Heart left ventricle (tissue), 16 donors: ENCODE measurements around the gene ZNF853. TPM values are rescaled to one million over a fixed set of nuclear protein-coding genes. Genes with fewer than 3 reads are reported as not detected.

Experiments
- ATAC-seq, 4 donors: fragments of 200-7000 bp; cut with Tn5 transposase; one replicate each; pipeline ENCODE4 v1.9.1; 2020 to 2022; ENCODE audit warnings: moderate library complexity in 4 of 4, mild to moderate bottlenecking in 3 of 4, moderate number of reproducible peaks in 1 of 4
- DNase-seq, 5 donors: peaks; one replicate each; pipeline ENCODE4 v3.0.0-alpha.2; 2020
- H3K27ac ChIP-seq, 12 donors: fragments of 200-600 bp; sonication (generic) in 4 of 12; one replicate each; pipeline versions ENCODE4 v1.5.0 to v1.8.0; 2016 to 2022; ENCODE audit warnings: mild to moderate bottlenecking in 2 of 12
- H3K27me3 ChIP-seq, 9 donors: fragments of 200-600 bp; sonication (generic) in 2 of 9; one replicate each; pipeline versions ENCODE4 v1.5.1 to v1.8.0; 2016 to 2022; ENCODE audit warnings: mild to moderate bottlenecking in 3 of 9
- H3K36me3 ChIP-seq, 9 donors: fragments of 200-600 bp; sonication (generic) in 2 of 9; one replicate each; pipeline versions ENCODE4 v1.5.0 to v1.8.0; 2018 to 2022; ENCODE audit warnings: mild to moderate bottlenecking in 2 of 9
- H3K4me1 ChIP-seq, 12 donors: fragments of 200-600 bp; sonication (generic) in 4 of 12; one replicate each; pipeline versions ENCODE4 v1.5.0 to v1.8.0; 2016 to 2022; ENCODE audit warnings: mild to moderate bottlenecking in 3 of 12
- H3K4me3 ChIP-seq, 12 donors: fragments of 200-600 bp; sonication (generic) in 4 of 12; one replicate each; pipeline versions ENCODE4 v1.5.0 to v1.8.0; 2017 to 2022; ENCODE audit warnings: mild to moderate bottlenecking in 9 of 12, moderate library complexity in 4 of 12
- H3K9me3 ChIP-seq, 12 donors: fragments of 200-600 bp; sonication (generic) in 4 of 12; one replicate each; pipeline versions ENCODE4 v1.5.0 to v1.8.0; 2016 to 2022; ENCODE audit warnings: mild to moderate bottlenecking in 1 of 12
- CTCF ChIP-seq, 12 donors: fragments of 200-600 bp; sonication (generic) in 4 of 12; IDR thresholded peaks; one replicate each; pipeline versions ENCODE4 v1.5.0 to v1.8.0; 2018 to 2022; ENCODE audit warnings: antibody characterized with exemption in 12 of 12, mild to moderate bottlenecking in 5 of 12
- POLR2A ChIP-seq, 2 donors: fragments of 450-650 bp; IDR thresholded peaks; one replicate each; pipeline ENCODE4 v1.6.1; 2017; ENCODE audit warnings: antibody characterized with exemption in 2 of 2, mild to moderate bottlenecking in 2 of 2, moderate library complexity in 2 of 2
- WGBS, 4 donors: extraction: QIAGEN DNeasy Blood & Tissue Kit in 2 of 4; methylation state at CpG; one replicate each; pipeline versions ENCODE4 v1.1.5 to v1.1.7; 2013 to 2018; 5-methylcytosine and 5-hydroxymethylcytosine counted together
- intact Hi-C, 10 donors: fragments of 100-400 bp; cut with DNase I; formaldehyde crosslinking; loops; one replicate each; pipeline versions ENCODE4 v1.11.1 to v1.14.2; 2022
- polyA plus RNA-seq, 2 donors: library from polyadenylated mRNA; stranded (reverse); fragments of 200-250 nt; gene quantifications; one replicate each; pipeline ENCODE4 v1.2.3, GENCODE V29; 2013
- total RNA-seq, 9 donors: library from RNA; depleted of rRNA in 2 of 9; stranded (reverse); fragments of >200 nt in 2 of 9; fragmentation: NEBNext Ultra II Directional in 3 of 9; extraction: Animal tissue kit (Norgen Biotek cat#: 25700) in 3 of 9; gene quantifications; one replicate each; pipeline versions ENCODE4 v1.1.0 to v1.2.4, GENCODE V29; 2016 to 2023
- donor health status: ischemic (EF 13 %, LVEDD 7.1; RV severe dilation, severe dysfunction).
- donor health status: healthy with polysubstance abuse.
- donor health status: DM: no; HTN: yes; CAD: no.
- donor health status: DM: no; HTN: no; CAD: no.
- donor health status: ischemic (EF 25% LVEDD 6.9; RV normal size, moderate dysfunction).
- donor health status: ischemic (EF 25% LVEDD 5.7; RV mildly dilated, moderate dysfunction).
- donor health status: healthy.
- donor health status: DM: yes; HTN: yes; CAD: no.
- donor health status: ischemic (EF 35%, LVEDD 5.7; RV mildly dilated, moderate dysfunction).
- donor health status: nonischemic (EF 11% LVEDD 7.7; RV severe dilation, severe dysfunction).
- donor health status: DM: yes; HTN: yes; CAD: no.
- donor health status: PGD.
- donor health status: ischemic (EF 29% LVEDD 5.4; RV normal size, mild dysfunction).
- donor health status: nonischemic (EF 23%, LVEDD 6.1; RV moderate dilation, normal function).

The ZNF853 gene
- total and polyA plus RNA-seq, 11 donors = 3.1 to 27.8 (median 11.5) TPM

- ATAC-seq = no peak
- Histone ChIP-seq H3K27me3 (no peaks in the 10 kb centered on the region), H3K4me3 (no peak overlapping the region), H3K36me3 (peaks cover 0 to 59% (median 46%) of the 10 kb centered on the region in 9 donors), H3K4me1 (peaks cover 0 to 27% (median 13%) of the 10 kb centered on the region in 12 donors), H3K9me3 (no peaks in the 10 kb centered on the region), H3K27ac (no peak overlapping the region)
- intact Hi-C loops = no loop called here
- WGBS, 4 donors = 74 to 89% (median 86%) methylated on average over 8 to 15 of the region's 15 CpGs
- TF ChIP-seq POLR2A (IDR thresholded peaks at IDR 0.05) (no peak), CTCF (IDR thresholded peaks at IDR 0.05) (no peak)
- DNase-seq = no peak
Observed at GRCh38 chr7:6641305-6642035, 26.1 kb downstream of the ZNF853 start.

GRCh38 chr7:6642239-6642839 is 26.9 kb downstream of the ZNF853 start:
- ATAC-seq (no peak), DNase-seq (no peak)
- 91 to 94% (median 93%) methylated on average over 24 of the region's 24 CpGs for whole genome bisulfite sequencing, 4 donors
- Histone ChIP-seq H3K4me3 (no peak overlapping the region), H3K27me3 (no peaks in the 10 kb centered on the region), H3K9me3 (no peaks in the 10 kb centered on the region), H3K27ac (no peak overlapping the region), H3K36me3 (peaks cover 0 to 67% (median 50%) of the 10 kb centered on the region in 9 donors), H3K4me1 (peaks cover 0 to 27% (median 11%) of the 10 kb centered on the region in 12 donors)
- TF ChIP-seq POLR2A (IDR thresholded peaks at IDR 0.05) (no peak), CTCF (IDR thresholded peaks at IDR 0.05) (no peak)
- intact Hi-C loops = no loop called here

GRCh38 chr7:6642861-6643640 is 27.6 kb downstream of the ZNF853 start:
- peaks cover 0 to 23% (median 9%) of the 10 kb centered on the region in 12 donors for H3K4me1 ChIP-seq
- H3K27ac ChIP-seq = no peak overlapping the region
- H3K27me3 ChIP-seq = no peaks in the 10 kb centered on the region
- 72 to 85% (median 84%) methylated on average over 13 to 22 of the region's 22 CpGs for WGBS, 4 donors
- TF ChIP-seq POLR2A (IDR thresholded peaks at IDR 0.05) (no peak), CTCF (IDR thresholded peaks at IDR 0.05) (no peak)
- no peak overlapping the region for H3K4me3 ChIP-seq
- DNase-seq (no peak), ATAC-seq (no peak)
- H3K9me3 ChIP-seq = no peaks in the 10 kb centered on the region
- peaks cover 0 to 73% (median 50%) of the 10 kb centered on the region in 9 donors for H3K36me3 ChIP-seq
- intact Hi-C loops = no loop called here
